Astrocyte of the hippocampus (primary cell): ENCODE measurements around the gene GSN.
A peak's percentile ranks its signal among the peaks of the same experiment; 100 is the strongest.

Experiments
- DNase-seq: peaks from one replicate; pipeline ENCODE4 v3.0.0; 2011; ENCODE audit warnings: low read depth, low spot score

Gene GSN

GRCh38 chr9:121372239-121373010 lies 104.5 kb downstream of the GSN start:
- DNase-seq: no peak

GRCh38 chr9:121373011-121373729 lies 105.2 kb downstream of the GSN start:
- DNase-seq: no peak

GRCh38 chr9:121376214-121376830 lies 108.4 kb downstream of the GSN start:
- DNase-seq: peak; percentile 16

GRCh38 chr9:121380846-121381245 lies 112.9 kb downstream of the GSN start:
- DNase-seq: no peak
